HL-60/S4 (cell line): ENCODE results near the gene CCNJL.
"Not testable (repeated sequence)": the region's sequence is repeated elsewhere in the genome, so short reads cannot be mapped to it uniquely, and the experiment has no call there.

Experiments used
- in situ Hi-C: fragments of 300-500 bp; cut with MboI; formaldehyde crosslinking; loops from 2 replicates; pipeline ENCODE4 v1.14.3; 2022; ENCODE audit warnings: low sequenced_read_pairs

The CCNJL gene

DNA sequence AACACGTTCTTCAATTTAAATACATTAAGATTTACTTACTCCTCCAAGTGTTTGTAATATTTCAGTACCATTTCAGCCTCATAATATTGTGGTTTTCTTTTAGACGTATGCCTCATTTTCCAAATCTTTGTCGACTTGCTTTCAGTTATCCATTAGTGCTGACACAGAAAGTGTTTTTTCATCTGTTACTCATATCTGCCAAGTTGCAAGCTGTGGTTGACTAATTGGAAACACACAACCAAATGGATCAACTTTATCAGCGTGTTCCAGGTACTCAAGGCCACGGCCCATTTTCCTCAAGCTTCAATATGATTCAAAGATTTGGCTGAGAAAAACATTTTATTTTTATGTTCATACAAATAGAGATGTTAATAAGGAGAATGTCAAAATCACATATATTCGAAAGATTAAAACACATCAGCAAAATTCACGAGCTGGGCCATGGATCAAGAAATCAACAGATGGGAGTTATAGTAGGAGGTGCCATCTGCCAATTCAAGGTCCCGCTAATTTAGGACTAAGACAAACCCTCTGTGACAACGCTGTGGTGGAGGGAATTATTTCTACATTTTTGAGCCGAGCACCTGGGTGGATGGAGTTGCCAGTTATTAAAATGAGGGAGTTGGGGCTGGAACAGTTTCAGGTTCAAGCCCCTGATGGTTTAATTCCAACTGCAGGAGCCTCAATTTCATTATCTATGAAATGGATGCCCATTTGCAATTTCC, 27.2 kb upstream of the CCNJL start:
- in situ Hi-C loops, result loop anchor here (10.0 kb wide), 1 partner anchor 315 kb away; no protein-coding TSS in a partner anchor

DNA sequence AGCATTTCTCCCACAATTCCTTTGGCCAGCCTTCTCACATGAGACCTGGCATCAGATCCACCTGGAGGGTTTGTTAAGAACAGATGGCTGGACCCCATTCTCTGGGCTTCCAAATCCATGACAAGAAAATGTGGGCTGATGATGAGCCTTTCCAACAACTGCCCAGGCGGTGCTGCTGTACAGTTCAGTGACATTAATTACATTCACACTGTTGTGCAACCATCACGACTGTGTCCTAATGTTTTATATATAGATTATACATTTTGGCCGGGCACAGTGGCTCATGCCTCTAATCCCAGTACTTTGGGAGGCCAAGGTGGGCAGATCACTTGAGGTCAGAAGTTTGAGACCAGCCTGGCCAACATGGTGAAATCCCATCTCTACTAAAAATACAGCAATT, 22.4 kb upstream of the CCNJL start:
- in situ Hi-C loops, result not testable (repeated sequence)

- in situ Hi-C loops, result no loop called here
Observed at GRCh38 chr5:160333721-160334120, 21.4 kb upstream of the CCNJL start.

GRCh38 chr5:160330212-160330611, 17.8 kb upstream of the CCNJL start:
- in situ Hi-C loops, result no loop called here

DNA sequence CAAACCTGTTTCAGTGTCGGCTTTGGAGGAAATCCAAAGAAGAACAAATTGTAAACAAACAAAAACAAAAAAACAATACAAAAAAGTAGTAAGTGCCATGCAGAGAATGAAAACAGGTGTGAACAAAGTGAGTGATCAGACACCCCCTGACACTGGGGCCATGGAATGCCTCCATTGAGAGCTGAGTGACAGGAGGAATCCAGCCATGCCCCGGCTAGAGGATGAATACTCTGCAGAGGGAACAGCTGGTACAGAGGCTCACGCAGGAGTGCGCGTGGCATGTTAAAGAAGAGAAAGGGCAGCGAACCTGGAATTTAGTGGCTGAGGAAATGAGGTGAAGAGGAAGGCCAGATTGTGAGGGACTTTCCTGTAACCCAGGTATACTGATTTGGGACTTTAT, 15.5 kb upstream of the CCNJL start:
- in situ Hi-C loops, result no loop called here

DNA sequence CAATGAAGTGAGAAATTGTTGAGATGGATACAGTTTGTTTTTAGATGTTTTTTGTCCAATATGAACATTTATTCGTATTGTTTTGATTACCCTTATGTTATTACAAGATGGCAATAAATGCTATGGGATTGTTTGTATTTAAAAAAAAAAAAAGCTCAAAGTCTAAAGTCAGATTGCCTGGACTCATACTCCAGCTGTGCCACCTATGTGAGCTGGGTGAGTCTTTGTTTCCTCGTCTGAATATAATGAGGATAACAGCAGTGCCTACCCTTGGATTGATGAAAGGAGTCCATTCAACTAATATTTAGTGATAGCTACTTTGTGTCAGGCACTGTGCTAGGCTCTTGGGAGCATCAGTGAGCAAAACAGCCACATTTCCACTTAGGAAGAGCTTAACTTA, 14.6 kb upstream of the CCNJL start:
- in situ Hi-C loops, result no loop called here

DNA sequence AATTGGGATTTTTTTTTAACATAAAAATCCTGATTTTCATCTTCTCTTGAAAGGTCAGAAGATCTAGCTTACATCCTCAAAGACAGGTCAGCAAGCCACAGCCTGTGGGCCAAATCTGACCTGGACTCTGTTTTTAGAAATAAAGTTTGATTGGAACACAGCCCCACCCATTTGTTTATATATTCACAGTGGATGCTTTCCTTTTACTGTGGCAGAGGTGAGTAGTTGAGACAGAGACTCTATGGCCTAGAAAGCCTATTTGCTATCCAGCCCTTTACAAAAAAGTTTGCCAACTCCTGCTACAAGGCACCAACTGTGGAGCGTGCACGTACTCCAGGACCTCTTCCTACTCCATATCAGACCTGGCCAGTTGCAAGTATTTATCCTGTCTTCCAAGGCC, 13.4 kb upstream of the CCNJL start:
- in situ Hi-C loops, result no loop called here

DNA sequence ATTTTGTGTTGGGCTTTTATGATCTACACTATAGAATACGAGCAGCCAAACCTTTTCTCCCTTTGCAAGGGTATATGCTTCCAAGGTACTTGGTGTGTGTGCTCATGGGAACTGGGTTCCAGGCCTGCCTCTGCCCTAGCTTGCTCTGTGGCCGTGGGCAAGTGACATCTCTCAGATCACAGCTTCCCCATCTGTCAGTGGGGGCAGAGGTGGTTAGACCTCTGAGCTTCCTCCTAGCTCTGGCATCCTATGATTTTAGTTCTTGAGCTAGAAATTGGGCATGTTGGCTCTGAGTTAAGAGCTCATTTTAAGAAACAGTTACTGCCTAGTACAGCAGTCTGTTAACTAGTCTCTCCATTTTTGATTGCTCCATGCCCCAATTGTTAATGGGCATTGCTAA, 12.5 kb upstream of the CCNJL start:
- in situ Hi-C loops, result no loop called here

GRCh38 chr5:160318409-160318808, 6.0 kb upstream of the CCNJL start:
- in situ Hi-C loops, result no loop called here

DNA sequence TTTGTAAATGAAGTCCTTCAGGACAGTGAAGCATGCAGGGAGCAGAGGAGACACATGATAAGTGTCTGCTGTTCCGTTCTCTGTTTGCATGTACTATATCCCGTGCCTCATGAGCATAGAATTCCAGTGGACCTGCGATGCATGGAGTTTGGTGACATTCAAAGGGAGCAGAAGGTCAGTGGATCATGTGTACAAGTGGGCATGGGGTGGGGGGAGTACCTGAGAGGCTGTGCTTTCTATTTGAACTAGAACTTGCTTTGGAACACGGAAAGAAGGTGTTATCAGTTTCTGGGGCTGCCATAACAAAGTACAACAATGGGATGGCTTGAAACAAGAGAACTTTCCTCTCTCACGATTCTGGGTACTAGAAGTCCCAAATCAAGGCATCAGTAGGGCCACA, 5.1 kb upstream of the CCNJL start:
- in situ Hi-C loops, result no loop called here

DNA sequence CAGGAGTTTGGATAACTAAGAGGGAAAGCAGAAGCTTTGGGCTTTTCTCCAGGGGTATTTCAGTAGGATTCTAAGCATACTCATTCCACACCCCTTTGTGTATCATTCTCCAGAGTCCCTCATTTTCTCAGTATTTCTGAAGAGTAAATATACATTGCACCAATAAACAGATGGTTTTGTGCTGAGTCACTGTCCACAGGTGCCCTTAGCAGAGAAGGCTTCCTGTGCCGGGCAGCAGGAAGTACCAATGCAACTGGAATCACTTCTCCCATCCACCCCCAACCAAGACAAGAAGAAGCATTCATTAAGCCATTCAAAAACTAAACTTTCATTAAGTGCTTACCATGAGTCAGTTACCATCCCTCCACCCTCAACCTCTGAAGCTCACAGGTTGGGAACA, 3.6 kb upstream of the CCNJL start:
- in situ Hi-C loops, result no loop called here

DNA sequence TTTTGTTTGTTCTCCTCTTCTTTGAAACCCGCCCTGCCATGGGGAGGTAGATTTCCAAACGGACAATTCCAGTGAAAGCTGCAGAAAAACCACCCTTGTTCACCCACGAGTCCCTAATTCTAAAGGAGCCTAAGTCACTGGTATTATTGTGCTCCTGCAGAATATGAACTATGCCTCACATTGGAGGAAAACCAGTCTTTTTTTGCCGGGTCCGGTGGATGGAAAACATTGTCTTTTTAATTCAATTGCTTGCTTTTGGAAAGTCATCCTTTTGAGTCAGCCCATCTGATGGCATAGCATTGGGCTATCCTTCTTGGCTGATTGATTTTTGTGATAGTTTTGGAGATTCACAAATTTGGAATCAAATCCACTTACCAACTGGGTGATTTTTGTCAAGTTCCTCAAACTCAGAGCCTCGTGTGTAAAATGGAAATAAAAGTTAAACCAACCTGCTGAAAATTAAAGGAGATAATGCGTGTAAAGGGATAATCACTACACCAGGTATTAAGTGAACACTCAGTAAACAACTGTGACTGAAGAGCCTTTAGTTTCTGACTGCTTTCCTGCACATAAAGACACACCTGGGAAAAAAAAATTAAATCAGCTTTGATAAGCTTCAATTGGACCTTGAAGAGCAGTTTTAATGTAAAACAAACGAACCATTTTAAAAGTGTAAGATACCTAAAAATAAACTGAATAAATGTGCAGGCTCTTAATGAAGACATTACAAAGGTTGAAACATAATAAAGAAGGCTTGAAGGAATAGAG, 780 bp upstream of the CCNJL start:
- in situ Hi-C loops, result no loop called here

- in situ Hi-C loops, result no loop called here
Observed at GRCh38 chr5:160311491-160312133, 752 bp downstream of the CCNJL start.

DNA sequence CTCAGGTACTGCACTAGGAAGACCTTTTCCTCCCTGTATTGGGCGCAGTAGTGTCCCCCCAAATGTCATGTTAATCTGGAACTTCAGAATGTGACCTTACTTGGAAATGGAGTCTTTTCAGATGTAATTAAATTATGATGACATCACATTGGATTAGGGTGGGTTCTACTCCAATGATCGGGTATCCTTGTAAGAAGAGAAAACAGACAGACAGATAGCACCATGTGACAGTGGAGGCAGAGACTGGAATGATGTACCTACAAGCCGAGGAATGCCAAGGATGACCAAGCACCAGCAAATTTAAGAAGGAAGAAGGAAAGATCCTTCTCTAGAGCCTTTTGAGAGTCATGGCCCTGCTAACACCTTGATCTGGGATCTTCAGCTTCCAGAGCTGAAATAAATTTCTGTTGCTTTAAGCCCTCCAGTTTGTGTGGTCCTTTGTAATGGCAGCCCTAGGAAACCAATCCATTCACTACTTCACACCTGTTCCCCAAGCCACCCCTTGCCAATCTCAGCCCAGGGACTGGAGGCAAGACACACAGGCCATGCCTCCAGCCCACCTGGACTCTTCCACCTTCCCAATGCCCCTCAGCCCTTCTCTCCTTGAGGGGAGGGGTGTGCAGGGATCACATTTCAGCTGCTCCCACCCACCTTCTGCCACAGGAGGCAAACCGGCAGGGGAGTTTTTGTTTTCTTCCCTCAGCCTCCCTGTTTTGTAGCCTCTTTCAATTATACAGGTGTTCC, 1.6 kb downstream of the CCNJL start:
- in situ Hi-C loops, result no loop called here

- in situ Hi-C loops, result no loop called here
Observed at GRCh38 chr5:160310140-160310539, 2.2 kb downstream of the CCNJL start.

DNA sequence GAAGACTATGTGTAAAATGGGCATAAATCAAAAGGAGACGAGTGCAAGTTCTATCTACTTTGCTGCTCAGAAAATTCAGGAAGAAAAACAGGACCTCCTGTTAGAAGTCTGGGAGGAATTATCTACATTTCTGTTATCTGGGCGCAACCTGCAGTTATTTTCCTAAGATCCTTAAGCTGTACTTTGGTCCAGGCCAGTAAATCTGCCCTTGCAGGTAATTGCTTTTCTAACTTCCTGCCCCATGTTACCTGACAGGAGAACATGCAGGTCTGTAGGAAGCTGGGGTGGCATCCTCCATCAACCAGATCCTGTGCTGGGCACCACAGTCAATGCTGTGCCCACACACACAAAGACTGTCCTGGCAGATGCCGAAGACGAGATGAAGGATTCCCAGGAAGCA, 5.7 kb downstream of the CCNJL start:
- in situ Hi-C loops, result no loop called here

DNA sequence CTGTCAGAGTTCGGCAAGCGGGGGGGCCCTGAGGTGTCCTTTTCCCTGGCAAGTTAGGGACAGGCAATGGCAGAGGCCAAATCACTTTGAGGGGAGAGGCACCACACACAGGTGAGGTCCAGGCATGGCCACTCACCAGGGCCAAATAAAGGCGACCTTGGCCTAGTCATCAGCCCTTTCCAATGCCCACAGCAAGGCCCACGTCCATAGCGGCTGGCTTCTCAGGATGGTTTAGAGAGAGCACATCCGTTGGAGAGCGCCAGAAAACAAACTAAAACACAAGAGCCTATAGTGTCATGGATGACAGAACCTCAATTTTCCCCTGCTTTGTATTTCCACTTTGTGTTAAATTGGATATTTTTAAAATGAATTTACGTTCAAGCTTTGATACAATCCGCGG, 7.0 kb downstream of the CCNJL start:
- in situ Hi-C loops, result no loop called here

GRCh38 chr5:160303690-160304089, 8.7 kb downstream of the CCNJL start:
- in situ Hi-C loops, result no loop called here

DNA sequence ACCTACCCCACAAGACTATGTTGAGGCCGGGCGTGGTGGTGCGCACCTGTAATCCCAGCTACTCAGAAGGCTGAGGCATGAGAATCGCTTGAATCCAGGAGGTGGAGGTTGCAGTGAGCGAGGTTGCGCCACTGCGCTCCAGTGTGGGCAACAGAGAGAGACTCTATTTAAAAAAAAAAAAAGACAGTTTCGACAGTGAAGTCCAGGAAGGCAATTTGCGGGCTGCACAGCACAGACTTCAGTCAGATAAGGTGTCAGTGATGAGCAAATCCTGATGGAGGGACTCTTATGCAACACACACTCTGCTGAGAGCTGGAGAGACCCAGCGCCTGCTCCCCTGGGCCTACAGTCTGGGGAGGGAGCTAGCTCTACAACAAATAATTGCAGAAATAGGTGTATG, 14.2 kb downstream of the CCNJL start:
- in situ Hi-C loops, result no loop called here

- in situ Hi-C loops, result no loop called here
Observed at GRCh38 chr5:160297776-160298175, 14.6 kb downstream of the CCNJL start.

- in situ Hi-C loops, result no loop called here
Observed at GRCh38 chr5:160297004-160297403, 15.4 kb downstream of the CCNJL start.
